ENCODE measurements around the gene CELF4.

The CELF4 gene

GRCh38 chr18:37272226-37272625 is 293.4 kb downstream of the CELF4 start:
- TF ChIP-seq, protein P1, sequence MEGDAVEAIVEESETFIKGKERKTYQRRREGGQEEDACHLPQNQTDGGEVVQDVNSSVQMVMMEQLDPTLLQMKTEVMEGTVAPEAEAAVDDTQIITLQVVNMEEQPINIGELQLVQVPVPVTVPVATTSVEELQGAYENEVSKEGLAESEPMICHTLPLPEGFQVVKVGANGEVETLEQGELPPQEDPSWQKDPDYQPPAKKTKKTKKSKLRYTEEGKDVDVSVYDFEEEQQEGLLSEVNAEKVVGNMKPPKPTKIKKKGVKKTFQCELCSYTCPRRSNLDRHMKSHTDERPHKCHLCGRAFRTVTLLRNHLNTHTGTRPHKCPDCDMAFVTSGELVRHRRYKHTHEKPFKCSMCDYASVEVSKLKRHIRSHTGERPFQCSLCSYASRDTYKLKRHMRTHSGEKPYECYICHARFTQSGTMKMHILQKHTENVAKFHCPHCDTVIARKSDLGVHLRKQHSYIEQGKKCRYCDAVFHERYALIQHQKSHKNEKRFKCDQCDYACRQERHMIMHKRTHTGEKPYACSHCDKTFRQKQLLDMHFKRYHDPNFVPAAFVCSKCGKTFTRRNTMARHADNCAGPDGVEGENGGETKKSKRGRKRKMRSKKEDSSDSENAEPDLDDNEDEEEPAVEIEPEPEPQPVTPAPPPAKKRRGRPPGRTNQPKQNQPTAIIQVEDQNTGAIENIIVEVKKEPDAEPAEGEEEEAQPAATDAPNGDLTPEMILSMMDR (IDR thresholded peaks at IDR 0.05): no peak
- no peak overlapping the region for H2AFZ ChIP-seq
- H3K4me1 ChIP-seq: no peaks in the 10 kb centered on the region
- H3K4me3 ChIP-seq (ENCODE audit: low read depth, low read length): no peak overlapping the region
- H3K36me3 ChIP-seq (ENCODE audit: control insufficient read depth, insufficient read depth, low read length): no peaks in the 10 kb centered on the region
- no peak overlapping the region for H3K9ac ChIP-seq
- H3K9me3 ChIP-seq (ENCODE audit: control insufficient read depth, low read length): no peaks in the 10 kb centered on the region
- no peaks in the 10 kb centered on the region for H3K79me2 ChIP-seq
- no peaks in the 10 kb centered on the region for H3K27me3 ChIP-seq (ENCODE audit: control insufficient read depth, insufficient read depth, low read length)
- H3K4me2 ChIP-seq (ENCODE audit: low read length): no peak overlapping the region
- no peak overlapping the region for H3K27ac ChIP-seq

- Histone ChIP-seq H3K4me2 (ENCODE audit: low read length) (no peak overlapping the region), H3K36me3 (ENCODE audit: control insufficient read depth, insufficient read depth, low read length) (no peaks in the 10 kb centered on the region), H3K27ac (no peak overlapping the region), H3K9ac (no peak overlapping the region), H3K79me2 (no peaks in the 10 kb centered on the region), H2AFZ (no peak overlapping the region), H3K4me1 (no peaks in the 10 kb centered on the region), H3K4me3 (ENCODE audit: low read depth, low read length) (no peak overlapping the region), H3K9me3 (ENCODE audit: control insufficient read depth, low read length) (no peaks in the 10 kb centered on the region), H3K27me3 (ENCODE audit: control insufficient read depth, insufficient read depth, low read length) (no peaks in the 10 kb centered on the region)
- TF ChIP-seq, protein P1 (IDR thresholded peaks at IDR 0.05): no peak
These were observed 294.9 kb downstream of the CELF4 start for GRCh38 chr18:37270666-37271052.

- no peaks in the 10 kb centered on the region for H3K79me2 ChIP-seq
- no peak overlapping the region for H3K4me2 ChIP-seq (ENCODE audit: low read length)
- H3K4me1 ChIP-seq: no peaks in the 10 kb centered on the region
- TF ChIP-seq, protein P1 (IDR thresholded peaks at IDR 0.05): no peak
- H3K9me3 ChIP-seq (ENCODE audit: control insufficient read depth, low read length): no peaks in the 10 kb centered on the region
- no peak overlapping the region for H3K9ac ChIP-seq
- no peaks in the 10 kb centered on the region for H3K36me3 ChIP-seq (ENCODE audit: control insufficient read depth, insufficient read depth, low read length)
- H3K27ac ChIP-seq: no peak overlapping the region
- no peak overlapping the region for H2AFZ ChIP-seq
- H3K4me3 ChIP-seq (ENCODE audit: low read depth, low read length): no peak overlapping the region
- no peaks in the 10 kb centered on the region for H3K27me3 ChIP-seq (ENCODE audit: control insufficient read depth, insufficient read depth, low read length)
These were observed 295.4 kb downstream of the CELF4 start for GRCh38 chr18:37270038-37270665.

DNA sequence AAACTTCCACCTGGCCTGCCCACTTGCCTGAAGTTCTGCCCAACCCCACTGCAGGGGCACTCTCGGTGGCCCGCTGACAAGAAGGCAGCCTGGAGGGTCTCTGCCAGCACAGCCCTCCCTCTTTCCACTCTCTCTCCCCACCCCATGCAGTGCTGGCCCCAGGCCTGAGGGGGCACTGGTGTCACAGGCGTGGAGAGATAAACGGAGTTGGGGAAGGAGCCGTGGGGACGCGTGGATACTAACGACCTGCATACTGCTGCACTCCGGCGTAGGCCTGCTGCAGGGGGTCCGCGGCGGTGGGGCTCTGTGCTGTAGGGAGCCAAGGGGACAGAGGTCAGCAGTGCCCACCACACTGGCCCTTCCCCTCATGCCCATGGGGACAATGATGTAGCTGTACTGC is 299.3 kb downstream of the CELF4 start:
- no peaks in the 10 kb centered on the region for H3K79me2 ChIP-seq
- H3K4me2 ChIP-seq (ENCODE audit: low read length): no peak overlapping the region
- no peak overlapping the region for H3K27ac ChIP-seq
- no peaks in the 10 kb centered on the region for H3K36me3 ChIP-seq (ENCODE audit: control insufficient read depth, insufficient read depth, low read length)
- no peaks in the 10 kb centered on the region for H3K27me3 ChIP-seq (ENCODE audit: control insufficient read depth, insufficient read depth, low read length)
- no peak overlapping the region for H3K4me3 ChIP-seq (ENCODE audit: low read depth, low read length)
- no peaks in the 10 kb centered on the region for H3K4me1 ChIP-seq
- TF ChIP-seq, protein P1 (IDR thresholded peaks at IDR 0.05): no peak
- H3K9me3 ChIP-seq (ENCODE audit: control insufficient read depth, low read length): no peaks in the 10 kb centered on the region
- H2AFZ ChIP-seq: no peak overlapping the region
- no peak overlapping the region for H3K9ac ChIP-seq

GRCh38 chr18:37265382-37265781 is 300.2 kb downstream of the CELF4 start:
- no peak overlapping the region for H3K4me2 ChIP-seq (ENCODE audit: low read length)
- H3K27me3 ChIP-seq (ENCODE audit: control insufficient read depth, insufficient read depth, low read length): no peaks in the 10 kb centered on the region
- H3K9me3 ChIP-seq (ENCODE audit: control insufficient read depth, low read length): no peaks in the 10 kb centered on the region
- no peak overlapping the region for H3K27ac ChIP-seq
- no peaks in the 10 kb centered on the region for H3K4me1 ChIP-seq
- H3K9ac ChIP-seq: no peak overlapping the region
- TF ChIP-seq, protein P1 (IDR thresholded peaks at IDR 0.05): no peak
- no peak overlapping the region for H3K4me3 ChIP-seq (ENCODE audit: low read depth, low read length)
- H2AFZ ChIP-seq: no peak overlapping the region
- H3K79me2 ChIP-seq: no peaks in the 10 kb centered on the region
- no peaks in the 10 kb centered on the region for H3K36me3 ChIP-seq (ENCODE audit: control insufficient read depth, insufficient read depth, low read length)
